ENCODE data around the gene CNFN. TPM values are rescaled to one million over a fixed set of nuclear protein-coding genes. Genes with fewer than 3 reads are reported as not detected.

Gene CNFN
- total RNA-seq, 4 donors from 2014 or later, result 530 to 1,759 (median 921) TPM

DNA sequence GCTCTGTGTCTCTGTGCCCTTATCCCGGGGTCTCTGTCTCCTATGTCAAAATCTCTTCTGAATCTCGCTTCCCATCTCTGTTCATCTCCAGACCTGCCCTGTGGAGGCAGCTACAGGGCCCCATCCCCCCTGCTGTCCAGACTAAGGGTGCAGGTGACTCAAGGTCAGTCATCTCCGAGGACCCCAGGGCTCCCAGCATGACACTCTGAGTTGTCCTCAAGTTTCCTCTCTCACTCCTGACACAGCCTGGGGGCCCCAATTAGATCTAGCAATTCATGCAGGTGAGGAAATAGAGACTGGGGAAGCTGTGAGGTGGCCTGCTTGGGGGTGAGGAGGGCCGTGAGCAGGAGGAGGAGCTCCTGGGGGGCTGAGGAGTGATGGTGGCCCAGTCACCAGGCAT, 2.1 kb upstream of the CNFN start:
- Histone ChIP-seq H3K36me3 (no peaks in the 10 kb centered on the region), H3K4me1 (peaks cover 5 to 20% (median 8%) of the 10 kb centered on the region in 3 donors), H3K27me3 (peaks cover 0 to 46% (median 0%) of the 10 kb centered on the region in 4 donors), H3K27ac (peak overlapping the region in 3 of 4 donors; percentile 9 to 61 (median 61)), H3K9me3 (no peaks in the 10 kb centered on the region), H3K4me3 (no peak overlapping the region)
- DNase-seq, result no peak
- no peak for TF ChIP-seq POLR2A (IDR thresholded peaks at IDR 0.05)
- TF ChIP-seq, protein P1, sequence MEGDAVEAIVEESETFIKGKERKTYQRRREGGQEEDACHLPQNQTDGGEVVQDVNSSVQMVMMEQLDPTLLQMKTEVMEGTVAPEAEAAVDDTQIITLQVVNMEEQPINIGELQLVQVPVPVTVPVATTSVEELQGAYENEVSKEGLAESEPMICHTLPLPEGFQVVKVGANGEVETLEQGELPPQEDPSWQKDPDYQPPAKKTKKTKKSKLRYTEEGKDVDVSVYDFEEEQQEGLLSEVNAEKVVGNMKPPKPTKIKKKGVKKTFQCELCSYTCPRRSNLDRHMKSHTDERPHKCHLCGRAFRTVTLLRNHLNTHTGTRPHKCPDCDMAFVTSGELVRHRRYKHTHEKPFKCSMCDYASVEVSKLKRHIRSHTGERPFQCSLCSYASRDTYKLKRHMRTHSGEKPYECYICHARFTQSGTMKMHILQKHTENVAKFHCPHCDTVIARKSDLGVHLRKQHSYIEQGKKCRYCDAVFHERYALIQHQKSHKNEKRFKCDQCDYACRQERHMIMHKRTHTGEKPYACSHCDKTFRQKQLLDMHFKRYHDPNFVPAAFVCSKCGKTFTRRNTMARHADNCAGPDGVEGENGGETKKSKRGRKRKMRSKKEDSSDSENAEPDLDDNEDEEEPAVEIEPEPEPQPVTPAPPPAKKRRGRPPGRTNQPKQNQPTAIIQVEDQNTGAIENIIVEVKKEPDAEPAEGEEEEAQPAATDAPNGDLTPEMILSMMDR (IDR thresholded peaks at IDR 0.05), result no peak
- intact Hi-C loops (cut with DNase I), result no loop called here
- WGBS, 2 donors, result 54 to 82% methylated on average over 3 to 4 of the region's 4 CpGs

DNA sequence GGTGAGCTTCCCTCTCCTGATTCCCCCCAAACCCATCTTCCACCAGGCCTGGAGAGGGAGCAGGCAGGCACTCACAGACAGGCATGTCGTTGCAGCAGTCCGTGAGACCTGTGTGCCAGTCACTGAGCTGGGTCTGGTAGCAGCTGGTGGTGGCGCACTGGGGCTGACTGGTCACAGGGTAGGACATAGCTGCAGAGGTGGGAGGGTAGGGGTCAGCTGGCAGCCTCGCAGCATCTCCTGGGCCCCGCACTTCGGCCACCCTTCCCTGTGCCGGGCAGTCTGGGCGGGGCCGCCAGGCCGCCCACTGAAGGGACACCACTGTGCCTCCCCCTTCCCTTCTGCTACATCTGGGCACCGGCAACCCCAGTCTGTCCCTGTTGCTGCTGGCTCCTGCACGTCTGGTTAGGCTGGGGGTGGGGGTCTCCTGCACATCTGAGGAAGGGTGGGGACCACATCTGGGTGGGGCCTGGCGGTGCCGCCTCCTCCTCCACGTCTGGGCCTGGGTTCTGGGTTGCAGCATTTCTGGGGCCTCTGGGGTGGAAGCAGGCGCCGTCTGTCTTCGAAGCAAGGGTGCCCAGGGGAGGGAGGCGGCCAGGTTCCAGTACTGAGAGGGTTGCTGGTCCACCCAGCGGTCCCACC, 1.1 kb downstream of the CNFN start:
- WGBS, 2 donors, result 76 to 81% methylated on average over 2 to 9 of the region's 20 CpGs
- intact Hi-C loops (cut with DNase I), result no loop called here
- H3K4me3 ChIP-seq, result peak overlapping the region; percentile 13 to 51 (median 34)
- peaks cover 4 to 18% (median 9%) of the 10 kb centered on the region in 3 donors for H3K4me1 ChIP-seq
- peak overlapping the region in 3 of 4 donors; percentile 45 to 61 (median 52) for H3K27ac ChIP-seq
- H3K36me3 ChIP-seq, result no peaks in the 10 kb centered on the region
- no peaks in the 10 kb centered on the region for H3K9me3 ChIP-seq
- no peak for DNase-seq
- peaks cover 0 to 72% (median 0%) of the 10 kb centered on the region in 4 donors for H3K27me3 ChIP-seq
- TF ChIP-seq POLR2A (IDR thresholded peaks at IDR 0.05), result no peak
- TF ChIP-seq, protein P1 (IDR thresholded peaks at IDR 0.05), result no peak

DNA sequence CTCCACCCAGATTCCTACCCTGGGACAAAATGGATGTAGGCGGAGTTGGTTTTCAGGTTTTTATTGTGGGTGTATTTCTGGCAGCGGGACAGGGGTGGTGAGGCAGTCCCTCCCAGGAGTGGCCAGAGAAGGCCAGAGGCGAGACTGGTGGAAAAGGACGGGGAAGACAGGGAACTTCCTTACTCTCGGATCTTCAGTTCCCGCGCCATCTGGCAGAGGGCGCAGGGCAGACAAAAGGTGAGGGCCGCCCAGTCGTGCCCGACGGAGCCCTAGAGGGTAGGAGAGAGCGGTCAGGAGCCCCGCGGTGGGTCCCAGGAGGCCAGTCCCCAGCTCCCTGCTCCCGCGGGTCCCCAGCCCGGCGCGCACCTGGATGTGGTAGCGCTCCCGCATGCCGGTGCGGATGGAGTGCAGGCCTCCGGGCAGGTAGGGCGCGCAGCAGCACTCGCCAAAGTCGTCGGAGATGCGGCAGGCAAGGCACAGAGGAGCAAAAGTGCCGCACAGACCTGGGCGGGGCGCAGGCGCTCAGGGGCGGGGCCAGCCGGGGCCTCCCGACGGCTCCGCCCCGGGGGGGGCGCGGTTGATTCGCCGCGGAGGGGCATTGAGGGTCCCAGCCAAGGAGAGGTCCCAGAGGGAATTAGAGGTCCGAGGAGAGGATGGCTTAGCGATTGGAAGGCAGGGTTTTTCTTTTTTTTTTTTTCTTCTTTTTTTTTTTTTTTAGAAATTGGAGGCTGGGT, 3.0 kb downstream of the CNFN start:
- Histone ChIP-seq H3K4me1 (peaks cover 4 to 18% (median 9%) of the 10 kb centered on the region in 3 donors), H3K9me3 (no peaks in the 10 kb centered on the region), H3K4me3 (peak overlapping the region; percentile 33 to 61 (median 51)), H3K27ac (peak overlapping the region; percentile 70 to 90 (median 83)), H3K27me3 (peaks cover 0 to 85% (median 0%) of the 10 kb centered on the region in 4 donors), H3K36me3 (no peaks in the 10 kb centered on the region)
- no peak for DNase-seq
- intact Hi-C loops (cut with DNase I), result no loop called here
- WGBS, 2 donors, result 4% methylated on average over 20 to 21 of the region's 48 CpGs
- TF ChIP-seq POLR2A (IDR thresholded peaks at IDR 0.05), result peak in 1 of 4 donors; percentile 38
- TF ChIP-seq, protein P1 (IDR thresholded peaks at IDR 0.05), result peak in 5 of 6 experiments; percentile 37 to 65 (median 48)

DNA sequence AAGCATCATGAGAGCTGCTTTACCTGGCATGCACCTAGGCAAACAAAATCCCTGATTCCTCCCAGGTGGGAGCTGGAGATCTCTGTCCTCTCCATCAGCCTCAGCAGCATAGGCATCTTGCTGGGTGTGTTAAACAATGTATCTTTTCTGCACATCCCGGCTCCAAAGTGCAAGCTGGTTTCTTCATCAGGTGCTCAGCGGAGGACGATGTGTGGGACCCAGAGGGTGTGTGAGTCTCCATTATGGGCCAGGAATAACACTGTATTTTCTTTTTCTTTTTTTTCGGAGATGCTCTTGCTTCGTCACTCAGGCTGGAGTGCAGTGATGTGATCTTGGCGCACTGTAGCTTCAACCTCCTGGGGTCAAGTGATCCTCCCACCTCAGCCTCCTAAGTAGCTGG, 9.9 kb downstream of the CNFN start:
- no peak for DNase-seq
- Histone ChIP-seq H3K36me3 (peaks cover 0 to 18% (median 0%) of the 10 kb centered on the region in 3 donors), H3K27ac (no peak overlapping the region), H3K4me3 (no peak overlapping the region), H3K27me3 (peaks cover 0 to 33% (median 0%) of the 10 kb centered on the region in 4 donors), H3K4me1 (peaks cover 0 to 10% (median 0%) of the 10 kb centered on the region in 3 donors), H3K9me3 (no peaks in the 10 kb centered on the region)
- 69 to 71% methylated on average over 6 of the region's 6 CpGs for WGBS, 2 donors
- intact Hi-C loops (cut with DNase I), result no loop called here
- TF ChIP-seq, protein P1 (IDR thresholded peaks at IDR 0.05), result no peak
